NCI-H82 (cell line): Measurements from ENCODE around the gene MMP26.
"Not testable (repeated sequence)": the region's sequence is repeated elsewhere in the genome, so short reads cannot be mapped to it uniquely, and the experiment has no call there.

Experiments
- DNase-seq: peaks from one replicate; lab custom pipeline; 2025; lab: John Stamatoyannopoulos, UW

MMP26 gene

GRCh38 chr11:4722616-4723534, 18.3 kb downstream of the MMP26 start:
- DNase-seq: not testable (repeated sequence)

GRCh38 chr11:4727171-4727570, 22.6 kb downstream of the MMP26 start:
- DNase-seq: no peak

GRCh38 chr11:4740735-4741134, 36.2 kb downstream of the MMP26 start:
- DNase-seq: no peak

GRCh38 chr11:4748438-4748837, 43.9 kb downstream of the MMP26 start:
- DNase-seq: no peak

GRCh38 chr11:4751201-4751600, 46.6 kb downstream of the MMP26 start:
- no peak for DNase-seq
